IPS-15b (cell line): Measurements from ENCODE around the gene SLC25A19.
A peak's percentile ranks its signal among the peaks of the same experiment; 100 is the strongest.

ENCODE experiments used
- H3K27me3 ChIP-seq: one replicate; pipeline ENCODE4 v1.6.1; 2013; ENCODE audit warnings: low read length; ENCODE audit not compliant: control insufficient read depth, insufficient read depth
- H3K36me3 ChIP-seq: one replicate; pipeline ENCODE4 v1.6.1; 2013; ENCODE audit warnings: low read length; ENCODE audit not compliant: control insufficient read depth, insufficient read depth
- H3K4me1 ChIP-seq: one replicate; pipeline ENCODE4 v1.6.1; 2013; ENCODE audit warnings: mild to moderate bottlenecking, low read length; ENCODE audit not compliant: control insufficient read depth, insufficient read depth
- H3K4me3 ChIP-seq: one replicate; pipeline ENCODE4 v1.5.1; 2013; ENCODE audit warnings: low read depth, low read length
- H3K9ac ChIP-seq: one replicate; pipeline ENCODE4 v1.6.1; 2013; ENCODE audit warnings: low read depth, mild to moderate bottlenecking, low read length
- H3K9me3 ChIP-seq: one replicate; pipeline ENCODE4 v1.6.1; 2013; ENCODE audit warnings: mild to moderate bottlenecking, low read length; ENCODE audit not compliant: control insufficient read depth, insufficient read depth

The SLC25A19 gene

DNA sequence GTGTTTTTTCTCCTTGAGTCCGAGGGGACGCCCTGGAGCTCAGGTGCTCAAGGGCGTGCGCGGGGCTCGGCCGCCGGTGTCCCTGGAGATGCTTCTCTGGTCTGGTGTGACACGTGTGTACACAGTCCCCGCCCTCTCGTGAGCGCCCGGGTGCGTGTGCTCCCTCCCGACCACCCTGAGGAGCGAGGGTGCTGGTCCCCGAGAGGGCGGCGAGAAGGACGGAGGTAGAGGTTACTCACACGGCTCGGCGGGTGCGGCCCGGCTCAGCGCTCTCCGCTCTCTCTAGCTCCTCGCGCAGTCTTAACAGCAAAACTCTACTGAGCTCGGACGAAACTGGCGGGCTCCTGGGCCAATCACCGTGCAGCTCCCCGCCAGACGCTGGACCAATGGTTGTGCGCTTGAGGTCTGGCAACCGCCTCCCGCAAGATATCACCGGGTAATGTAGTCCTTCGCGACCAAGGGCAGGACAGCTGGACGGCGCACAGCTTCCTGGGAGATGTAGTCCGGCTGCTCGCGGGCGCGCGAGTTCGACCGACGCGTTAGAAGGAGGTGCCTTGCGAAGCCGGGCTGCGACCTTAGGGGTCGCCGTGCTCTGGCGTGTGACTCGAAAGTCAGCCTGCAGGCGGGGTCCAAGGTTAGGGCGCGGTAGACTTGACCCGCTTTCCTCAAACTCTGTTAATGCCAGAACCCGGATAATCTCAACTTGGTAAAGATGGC, at the start of gene SLC25A19:
SLC25A19 (minus strand) TSS at position 319 of the 717 bp plus-strand sequence. CDS start 2,669 bp downstream, outside the sequence.
- no peaks in the 10 kb centered on the region for H3K27me3 ChIP-seq
- no peaks in the 10 kb centered on the region for H3K9me3 ChIP-seq
- H3K36me3 ChIP-seq: peaks cover 9% of the 10 kb centered on the region
- peak within 1 kb of the TSS; percentile 87 for H3K9ac ChIP-seq
- H3K4me3 ChIP-seq: peak within 1 kb of the TSS; percentile 94
- no peaks in the 10 kb centered on the region for H3K4me1 ChIP-seq

GRCh38 chr17:75338335-75338734, 49.1 kb upstream of the SLC25A19 start:
- H3K4me3 ChIP-seq: no peak overlapping the region
- no peaks in the 10 kb centered on the region for H3K9me3 ChIP-seq
- no peaks in the 10 kb centered on the region for H3K27me3 ChIP-seq
- no peak overlapping the region for H3K9ac ChIP-seq
- H3K4me1 ChIP-seq: peaks cover 9% of the 10 kb centered on the region
- H3K36me3 ChIP-seq: no peaks in the 10 kb centered on the region

- peaks cover 7% of the 10 kb centered on the region for H3K4me1 ChIP-seq
- H3K36me3 ChIP-seq: no peaks in the 10 kb centered on the region
- H3K4me3 ChIP-seq: no peak overlapping the region
- H3K27me3 ChIP-seq: no peaks in the 10 kb centered on the region
- no peaks in the 10 kb centered on the region for H3K9me3 ChIP-seq
- no peak overlapping the region for H3K9ac ChIP-seq
Observed at GRCh38 chr17:75335315-75335714, 46.1 kb upstream of the SLC25A19 start.

DNA sequence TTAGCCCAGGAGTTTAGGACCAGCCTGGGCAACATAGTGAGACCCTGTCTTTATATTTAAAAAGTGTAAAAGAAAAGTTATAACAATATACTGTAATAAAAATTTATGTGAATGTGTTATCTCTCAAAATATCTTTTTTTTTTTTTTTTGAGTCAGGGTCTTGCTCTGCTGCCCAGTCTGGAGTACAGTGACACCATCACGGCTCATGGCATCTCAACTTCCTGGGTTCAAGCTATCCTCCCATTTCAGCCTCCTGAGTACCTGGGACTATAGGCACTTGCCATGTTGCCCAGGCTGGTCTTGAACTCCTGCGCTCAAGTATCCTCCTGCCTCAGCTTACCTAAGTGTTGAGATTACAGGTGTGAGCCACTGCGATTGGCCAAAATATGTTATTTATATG, 45.5 kb upstream of the SLC25A19 start:
- no peak overlapping the region for H3K4me3 ChIP-seq
- H3K27me3 ChIP-seq: no peaks in the 10 kb centered on the region
- H3K9me3 ChIP-seq: no peaks in the 10 kb centered on the region
- H3K36me3 ChIP-seq: no peaks in the 10 kb centered on the region
- H3K4me1 ChIP-seq: peaks cover 7% of the 10 kb centered on the region
- no peak overlapping the region for H3K9ac ChIP-seq

- H3K9me3 ChIP-seq: no peaks in the 10 kb centered on the region
- no peak overlapping the region for H3K4me3 ChIP-seq
- H3K36me3 ChIP-seq: no peaks in the 10 kb centered on the region
- no peak overlapping the region for H3K9ac ChIP-seq
- peaks cover 8% of the 10 kb centered on the region for H3K4me1 ChIP-seq
- H3K27me3 ChIP-seq: no peaks in the 10 kb centered on the region
Observed at GRCh38 chr17:75331671-75332070, 42.4 kb upstream of the SLC25A19 start.

GRCh38 chr17:75327757-75328156, 38.5 kb upstream of the SLC25A19 start:
- peaks cover 3% of the 10 kb centered on the region for H3K36me3 ChIP-seq
- H3K27me3 ChIP-seq: no peaks in the 10 kb centered on the region
- no peaks in the 10 kb centered on the region for H3K9me3 ChIP-seq
- H3K4me3 ChIP-seq: no peak overlapping the region
- no peak overlapping the region for H3K9ac ChIP-seq
- H3K4me1 ChIP-seq: peaks cover 12% of the 10 kb centered on the region

GRCh38 chr17:75326226-75326848, 37.1 kb upstream of the SLC25A19 start:
- Histone ChIP-seq H3K4me3 (no peak overlapping the region), H3K9ac (no peak overlapping the region), H3K27me3 (no peaks in the 10 kb centered on the region), H3K36me3 (peaks cover 8% of the 10 kb centered on the region), H3K9me3 (no peaks in the 10 kb centered on the region), H3K4me1 (peaks cover 12% of the 10 kb centered on the region)

GRCh38 chr17:75325827-75326225, 36.6 kb upstream of the SLC25A19 start:
- H3K9me3 ChIP-seq: no peaks in the 10 kb centered on the region
- no peak overlapping the region for H3K4me3 ChIP-seq
- H3K27me3 ChIP-seq: no peaks in the 10 kb centered on the region
- H3K9ac ChIP-seq: no peak overlapping the region
- H3K36me3 ChIP-seq: peaks cover 11% of the 10 kb centered on the region
- peaks cover 8% of the 10 kb centered on the region for H3K4me1 ChIP-seq

DNA sequence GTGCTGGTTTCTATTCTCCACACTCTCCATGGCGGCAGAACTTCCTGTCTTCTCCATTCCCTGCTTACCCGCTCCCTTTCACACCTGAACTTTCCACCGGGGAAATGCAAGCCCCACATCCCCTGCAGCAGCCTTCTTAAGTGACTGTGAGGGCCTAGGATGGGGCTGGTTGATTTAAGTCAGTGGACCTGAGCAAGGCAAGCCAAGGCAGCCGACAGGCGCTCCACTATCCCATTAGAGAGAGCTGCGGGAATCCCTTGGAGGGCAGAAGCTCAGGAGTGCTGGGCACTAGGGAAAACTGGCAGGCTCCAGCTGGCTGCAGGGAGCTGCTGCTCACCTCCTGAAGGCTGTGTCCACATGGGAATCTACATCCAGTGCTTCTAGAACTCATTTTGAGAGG, 36.1 kb upstream of the SLC25A19 start:
- Histone ChIP-seq H3K4me1 (peaks cover 5% of the 10 kb centered on the region), H3K27me3 (no peaks in the 10 kb centered on the region), H3K9ac (no peak overlapping the region), H3K36me3 (peaks cover 15% of the 10 kb centered on the region), H3K4me3 (no peak overlapping the region), H3K9me3 (no peaks in the 10 kb centered on the region)

GRCh38 chr17:75321506-75321905, 32.3 kb upstream of the SLC25A19 start:
- Histone ChIP-seq H3K9ac (no peak overlapping the region), H3K9me3 (no peaks in the 10 kb centered on the region), H3K27me3 (no peaks in the 10 kb centered on the region), H3K4me3 (no peak overlapping the region), H3K4me1 (peaks cover 9% of the 10 kb centered on the region), H3K36me3 (peaks cover 23% of the 10 kb centered on the region)

DNA sequence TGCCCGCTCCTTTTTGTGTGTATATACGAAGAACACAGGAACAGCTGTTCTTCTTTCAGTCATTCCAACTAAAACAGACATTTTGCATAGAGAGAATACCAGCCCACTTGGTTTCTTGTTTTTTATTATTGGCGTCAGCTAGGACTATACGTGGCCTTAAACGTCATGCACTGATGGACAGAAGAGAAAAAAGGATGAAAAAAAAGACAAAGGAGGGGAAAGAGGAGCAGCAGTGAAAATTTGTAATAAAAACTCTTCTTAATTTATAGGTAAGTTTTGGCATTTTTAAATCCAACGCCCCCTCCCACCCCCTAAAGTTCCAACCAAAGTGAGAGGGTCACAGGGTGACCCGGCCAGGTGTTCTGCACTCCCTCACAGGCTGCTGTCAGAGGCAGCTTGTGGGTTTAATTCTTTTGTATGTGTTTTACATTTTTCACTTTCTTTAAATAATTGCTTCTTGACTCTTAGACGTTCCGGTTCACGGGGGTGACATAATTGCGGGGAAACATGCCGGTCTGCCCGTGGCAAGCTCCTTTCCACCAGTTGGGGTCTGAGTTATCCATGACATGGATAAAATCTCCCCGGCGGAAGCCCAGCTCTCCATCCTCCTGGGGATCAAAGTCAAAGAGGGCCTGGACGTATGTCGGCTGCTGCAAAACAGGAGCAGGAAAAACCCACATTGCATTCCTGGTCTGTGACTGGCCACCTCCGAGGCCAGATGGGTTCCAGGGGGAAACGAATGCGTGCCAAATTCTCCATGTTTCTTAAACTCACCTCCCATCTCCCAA, 30.9 kb upstream of the SLC25A19 start:
- Histone ChIP-seq H3K9me3 (no peaks in the 10 kb centered on the region), H3K4me1 (peaks cover 6% of the 10 kb centered on the region), H3K4me3 (no peak overlapping the region), H3K27me3 (no peaks in the 10 kb centered on the region), H3K9ac (no peak overlapping the region), H3K36me3 (peaks cover 19% of the 10 kb centered on the region)
